H1 (cell line): Measurements from ENCODE around the gene SAP30L.

Experiments
- CTCF ChIP-seq, 3 experiments: IDR thresholded peaks; 1 replicate in 2 of 3; 2 replicates in 1 of 3; pipeline versions ENCODE4 v1.5.1 to v1.6.1; 2011; ENCODE audit warnings: low read length in 3 of 3, mild to moderate bottlenecking in 3 of 3, inconsistent platforms in 2 of 3, low read depth in 1 of 3, moderate library complexity in 1 of 3; ENCODE audit not compliant: insufficient read depth in 1 of 3; ENCODE audit errors: control extremely low read depth in 1 of 3
- TAF1 ChIP-seq: IDR thresholded peaks from 2 replicates; pipeline ENCODE4 v1.6.1; 2011; ENCODE audit warnings: mild to moderate bottlenecking, low read depth, low read length
- USF2 ChIP-seq: IDR thresholded peaks from 2 replicates; pipeline ENCODE4 v1.6.1; 2011; ENCODE audit warnings: low read length, improper control_type of control experiment

GRCh38 chr5:154422298-154422697, 23.5 kb upstream of the SAP30L start:
- TF ChIP-seq TAF1 (no peak), USF2 (no peak), CTCF (IDR thresholded peaks at IDR 0.05; ENCODE audit: control extremely low read depth in 1 of 3, insufficient read depth in 1 of 3, low read depth in 1 of 3, low read length in 3 of 3) (no peak)
